CD4-positive, alpha-beta T cell treated with Interleukin-15 for 1 hour (primary cell): ENCODE measurements around the gene SCARF2.
"Not testable (repeated sequence)": the region's sequence is repeated elsewhere in the genome, so short reads cannot be mapped to it uniquely, and the experiment has no call there.

Experiments
- DNase-seq: peaks from one replicate; pipeline ENCODE4 v3.0.0-alpha.2; 2020

SCARF2 gene

GRCh38 chr22:20425566-20426258, 11.9 kb downstream of the SCARF2 start:
- no peak for DNase-seq

- no peak for DNase-seq
Observed at GRCh38 chr22:20424932-20425565, 12.6 kb downstream of the SCARF2 start.

- DNase-seq: no peak
Observed at GRCh38 chr22:20424568-20424931, 13.1 kb downstream of the SCARF2 start.

GRCh38 chr22:20423906-20424551, 13.6 kb downstream of the SCARF2 start:
- no peak for DNase-seq

GRCh38 chr22:20423008-20423905, 14.4 kb downstream of the SCARF2 start:
- DNase-seq: no peak

GRCh38 chr22:20422271-20423007, 15.2 kb downstream of the SCARF2 start:
- no peak for DNase-seq

GRCh38 chr22:20421507-20421874, 16.1 kb downstream of the SCARF2 start:
- no peak for DNase-seq

GRCh38 chr22:20420157-20420842, 17.3 kb downstream of the SCARF2 start:
- DNase-seq: no peak

- no peak for DNase-seq
Observed at GRCh38 chr22:20419664-20419951, 18.0 kb downstream of the SCARF2 start.

GRCh38 chr22:20418211-20418788, 19.3 kb downstream of the SCARF2 start:
- DNase-seq: peak; percentile 71

- not testable (repeated sequence) for DNase-seq
Observed at GRCh38 chr22:20415699-20416098, 21.9 kb downstream of the SCARF2 start.

GRCh38 chr22:20415241-20415640, 22.4 kb downstream of the SCARF2 start:
- DNase-seq: not testable (repeated sequence)

- DNase-seq: no peak
Observed at GRCh38 chr22:20414450-20414849, 23.2 kb downstream of the SCARF2 start.

- DNase-seq: no peak
Observed at GRCh38 chr22:20414059-20414440, 23.6 kb downstream of the SCARF2 start.

GRCh38 chr22:20413217-20414058, 24.2 kb downstream of the SCARF2 start:
- no peak for DNase-seq

GRCh38 chr22:20412474-20413216, 25.0 kb downstream of the SCARF2 start:
- DNase-seq: no peak

GRCh38 chr22:20409385-20409784, 28.2 kb downstream of the SCARF2 start:
- not testable (repeated sequence) for DNase-seq

- DNase-seq: no peak
Observed at GRCh38 chr22:20408891-20409290, 28.7 kb downstream of the SCARF2 start.

GRCh38 chr22:20407829-20408228, 29.8 kb downstream of the SCARF2 start:
- DNase-seq: no peak
